GM23338 (cell line): ENCODE results near the gene ZNF474. TPM values are rescaled to one million over a fixed set of nuclear protein-coding genes. Genes with fewer than 3 reads are reported as not detected.

Experiments
- ATAC-seq: fragments of 200-7000 bp; cut with Tn5 transposase; 3 replicates; pipeline ENCODE4 v1.9.1; 2020
- DNase-seq: peaks from one replicate; pipeline ENCODE4 v3.0.0-alpha.2; 2015; ENCODE audit warnings: low spot score
- H2AFZ ChIP-seq: fragments of 200-600 bp; sonication (generic); 2 replicates; pipeline ENCODE4 v1.8.0; 2016; ENCODE audit warnings: antibody characterized with exemption, mild to moderate bottlenecking, moderate library complexity
- H3F3A ChIP-seq: fragments of 200-600 bp; sonication (generic); replicated peaks from 2 replicates; pipeline ENCODE4 v1.8.0; 2017; ENCODE audit warnings: antibody characterized with exemption, mixed run types, low read depth
- H3K27ac ChIP-seq: fragments of 200-600 bp; sonication (generic); 2 replicates; pipeline ENCODE4 v1.6.1; 2016; ENCODE audit warnings: low read depth
- H3K27me3 ChIP-seq: fragments of 200-600 bp; sonication (generic); 2 replicates; pipeline ENCODE4 v1.8.0; 2016; ENCODE audit warnings: mild to moderate bottlenecking, mixed run types, moderate library complexity; ENCODE audit not compliant: insufficient read depth
- H3K36me3 ChIP-seq: fragments of 200-600 bp; sonication (generic); 2 replicates; pipeline ENCODE4 v1.8.0; 2016; ENCODE audit warnings: mild to moderate bottlenecking; ENCODE audit not compliant: insufficient read depth
- H3K4me1 ChIP-seq: fragments of 200-600 bp; sonication (generic); 2 replicates; pipeline ENCODE4 v1.8.0; 2016; ENCODE audit warnings: mild to moderate bottlenecking, moderate library complexity; ENCODE audit not compliant: insufficient read depth
- H3K4me2 ChIP-seq: fragments of 200-600 bp; sonication (generic); 2 replicates; pipeline ENCODE4 v1.7.1; 2017; ENCODE audit warnings: mixed run types
- H3K4me3 ChIP-seq: fragments of 200-600 bp; sonication (generic); 2 replicates; pipeline ENCODE4 v1.6.1; 2016; ENCODE audit warnings: mixed run types
- H3K79me2 ChIP-seq: fragments of 200-600 bp; sonication (generic); replicated peaks from 2 replicates; pipeline ENCODE4 v1.8.0; 2017; ENCODE audit warnings: mild to moderate bottlenecking; ENCODE audit not compliant: insufficient read depth
- H3K9me2 ChIP-seq: fragments of 200-600 bp; sonication (generic); 2 replicates; pipeline ENCODE4 v1.8.0; 2017; ENCODE audit not compliant: insufficient read depth
- H4K20me1 ChIP-seq: fragments of 200-600 bp; sonication (generic); replicated peaks from 2 replicates; pipeline ENCODE4 v1.8.0; 2017; ENCODE audit warnings: mild to moderate bottlenecking; ENCODE audit not compliant: insufficient read depth
- H3K27ac Mint-ChIP-seq: 2 replicates; pipeline ENCODE4 v1.8.0; 2020; ENCODE audit warnings: inconsistent platforms, mild to moderate bottlenecking, moderate library complexity, mixed read lengths
- H3K27me3 Mint-ChIP-seq: 3 replicates; pipeline ENCODE4 v1.8.0; 2022; ENCODE audit warnings: low read depth, mild to moderate bottlenecking, moderate library complexity, mixed read lengths, inconsistent platforms; ENCODE audit not compliant: insufficient read depth, poor library complexity
- H3K36me3 Mint-ChIP-seq: 3 replicates; pipeline ENCODE4 v1.8.0; 2021; ENCODE audit warnings: low read depth, mild to moderate bottlenecking, inconsistent platforms, moderate library complexity, mixed read lengths
- H3K4me1 Mint-ChIP-seq: 3 replicates; pipeline ENCODE4 v1.8.0; 2020; ENCODE audit warnings: mild to moderate bottlenecking, inconsistent platforms, mixed read lengths
- H3K4me3 Mint-ChIP-seq: 3 replicates; pipeline ENCODE4 v1.8.0; 2021; ENCODE audit warnings: moderate library complexity, mild to moderate bottlenecking, inconsistent platforms, mixed read lengths
- H3K9me3 Mint-ChIP-seq: 3 replicates; pipeline ENCODE4 v1.8.0; 2020; ENCODE audit warnings: moderate library complexity, mild to moderate bottlenecking, inconsistent platforms, mixed read lengths
- CREB1 ChIP-seq: fragments of 250-450 bp; sonication (Bioruptor Pico); IDR thresholded peaks from 2 replicates; pipeline ENCODE4 v1.5.0; 2020; ENCODE audit warnings: low read depth, mild to moderate bottlenecking, moderate library complexity
- NANOG ChIP-seq: IDR thresholded peaks from 2 replicates; pipeline ENCODE4 v1.6.1; 2016; ENCODE audit warnings: antibody characterized with exemption, borderline replicate concordance
- POLR2AphosphoS5 ChIP-seq: IDR thresholded peaks from 2 replicates; pipeline ENCODE4 v1.6.1; 2016; ENCODE audit warnings: antibody characterized with exemption, low read depth
- ZNF114 ChIP-seq: fragments of 250-450 bp; sonication (Bioruptor Pico); IDR thresholded peaks from 2 replicates; pipeline ENCODE4 v1.5.0; 2020; ENCODE audit warnings: mild to moderate bottlenecking, moderate library complexity
- ZNF331 ChIP-seq: fragments of 250-450 bp; sonication (Bioruptor Pico); IDR thresholded peaks from 2 replicates; pipeline ENCODE4 v1.5.0; 2020; ENCODE audit warnings: low read depth, mild to moderate bottlenecking, moderate library complexity
- polyA plus RNA-seq: library from polyadenylated mRNA; unstranded; fragments of >200 nt; fragmentation: Nextera tagmentation; extraction: Ambion mirVana; gene quantifications from 2 replicates; pipeline ENCODE4 v1.2.1, GENCODE V29; 2016
- total RNA-seq: library from RNA; depleted of rRNA; stranded (reverse); fragments of >200 nt; shearing (Covaris generic); gene quantifications from 2 replicates; pipeline ENCODE4 v1.2.3, GENCODE V29; 2014
- TF ChIP-seq, protein P1 (sequence below): IDR thresholded peaks from one replicate; pipeline ENCODE4 v1.6.1; 2018; ENCODE audit warnings: antibody characterized with exemption; ENCODE audit not compliant: unreplicated experiment
- TF ChIP-seq, protein P2 (sequence below): IDR thresholded peaks from 2 replicates; pipeline ENCODE4 v1.6.1; 2016; ENCODE audit warnings: antibody characterized with exemption
- TF ChIP-seq, protein P3 (sequence below), 2 experiments: fragments of 200-600 bp in 1 of 2; sonication (generic) in 1 of 2; conservative IDR thresholded peaks; 2 replicates each; pipeline versions ENCODE4 v1.5.1 to v1.6.1; 2016 to 2017; ENCODE audit warnings: antibody characterized with exemption in 2 of 2, low read depth in 2 of 2, mild to moderate bottlenecking in 2 of 2, moderate library complexity in 1 of 2

The ZNF474 gene
- total and polyA plus RNA-seq, 2 experiments from 2014 or later: 0.59 TPM; not detected in 1

DNA sequence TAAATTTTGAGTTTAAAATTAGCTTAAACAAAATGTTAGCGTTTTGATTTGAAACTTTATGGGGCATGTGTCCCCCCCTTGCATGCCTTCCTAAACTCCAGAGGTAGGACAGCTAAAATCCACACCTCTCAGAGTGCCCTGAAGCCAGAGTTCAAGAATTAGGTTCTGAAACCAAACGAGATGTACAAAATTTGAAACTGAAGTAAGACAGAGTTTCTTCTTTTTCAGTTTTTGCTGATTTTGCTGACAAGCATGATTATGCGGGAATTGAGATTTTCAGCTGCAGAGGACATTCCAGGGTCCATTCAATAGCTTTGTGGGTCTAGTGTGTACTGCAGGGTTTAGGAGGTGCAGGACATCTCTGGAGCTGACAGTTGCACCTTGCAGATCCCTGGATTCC is 34.2 kb upstream of the ZNF474 start:
- Mint-ChIP-seq H3K9me3 (no peaks in the 10 kb centered on the region), H3K4me1 (peaks cover 13% of the 10 kb centered on the region), H3K27me3 (no peaks in the 10 kb centered on the region), H3K4me3 (no peak overlapping the region), H3K27ac (no peak overlapping the region), H3K36me3 (no peaks in the 10 kb centered on the region)
- DNase-seq: no peak
- no peak overlapping the region; the same call in 1 of the 2 replicates for H2AFZ ChIP-seq
- H3K4me1 ChIP-seq: peaks cover 8% of the 10 kb centered on the region
- H3K4me2 ChIP-seq: no peak overlapping the region
- no peaks in the 10 kb centered on the region for H3F3A ChIP-seq
- H3K27ac ChIP-seq: no peak overlapping the region
- no peaks in the 10 kb centered on the region for H3K36me3 ChIP-seq
- no peaks in the 10 kb centered on the region for H3K27me3 ChIP-seq
- ATAC-seq: no peak
- TF ChIP-seq ZNF114 (CRISPR knock-in tag) (no peak), NANOG (no peak)
- TF ChIP-seq, protein P1, sequence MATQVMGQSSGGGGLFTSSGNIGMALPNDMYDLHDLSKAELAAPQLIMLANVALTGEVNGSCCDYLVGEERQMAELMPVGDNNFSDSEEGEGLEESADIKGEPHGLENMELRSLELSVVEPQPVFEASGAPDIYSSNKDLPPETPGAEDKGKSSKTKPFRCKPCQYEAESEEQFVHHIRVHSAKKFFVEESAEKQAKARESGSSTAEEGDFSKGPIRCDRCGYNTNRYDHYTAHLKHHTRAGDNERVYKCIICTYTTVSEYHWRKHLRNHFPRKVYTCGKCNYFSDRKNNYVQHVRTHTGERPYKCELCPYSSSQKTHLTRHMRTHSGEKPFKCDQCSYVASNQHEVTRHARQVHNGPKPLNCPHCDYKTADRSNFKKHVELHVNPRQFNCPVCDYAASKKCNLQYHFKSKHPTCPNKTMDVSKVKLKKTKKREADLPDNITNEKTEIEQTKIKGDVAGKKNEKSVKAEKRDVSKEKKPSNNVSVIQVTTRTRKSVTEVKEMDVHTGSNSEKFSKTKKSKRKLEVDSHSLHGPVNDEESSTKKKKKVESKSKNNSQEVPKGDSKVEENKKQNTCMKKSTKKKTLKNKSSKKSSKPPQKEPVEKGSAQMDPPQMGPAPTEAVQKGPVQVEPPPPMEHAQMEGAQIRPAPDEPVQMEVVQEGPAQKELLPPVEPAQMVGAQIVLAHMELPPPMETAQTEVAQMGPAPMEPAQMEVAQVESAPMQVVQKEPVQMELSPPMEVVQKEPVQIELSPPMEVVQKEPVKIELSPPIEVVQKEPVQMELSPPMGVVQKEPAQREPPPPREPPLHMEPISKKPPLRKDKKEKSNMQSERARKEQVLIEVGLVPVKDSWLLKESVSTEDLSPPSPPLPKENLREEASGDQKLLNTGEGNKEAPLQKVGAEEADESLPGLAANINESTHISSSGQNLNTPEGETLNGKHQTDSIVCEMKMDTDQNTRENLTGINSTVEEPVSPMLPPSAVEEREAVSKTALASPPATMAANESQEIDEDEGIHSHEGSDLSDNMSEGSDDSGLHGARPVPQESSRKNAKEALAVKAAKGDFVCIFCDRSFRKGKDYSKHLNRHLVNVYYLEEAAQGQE: no peak
- H3K4me3 ChIP-seq: no peak overlapping the region
- no peaks in the 10 kb centered on the region for H3K79me2 ChIP-seq
- H4K20me1 ChIP-seq: no peaks in the 10 kb centered on the region
- no peaks in the 10 kb centered on the region for H3K9me2 ChIP-seq

DNA sequence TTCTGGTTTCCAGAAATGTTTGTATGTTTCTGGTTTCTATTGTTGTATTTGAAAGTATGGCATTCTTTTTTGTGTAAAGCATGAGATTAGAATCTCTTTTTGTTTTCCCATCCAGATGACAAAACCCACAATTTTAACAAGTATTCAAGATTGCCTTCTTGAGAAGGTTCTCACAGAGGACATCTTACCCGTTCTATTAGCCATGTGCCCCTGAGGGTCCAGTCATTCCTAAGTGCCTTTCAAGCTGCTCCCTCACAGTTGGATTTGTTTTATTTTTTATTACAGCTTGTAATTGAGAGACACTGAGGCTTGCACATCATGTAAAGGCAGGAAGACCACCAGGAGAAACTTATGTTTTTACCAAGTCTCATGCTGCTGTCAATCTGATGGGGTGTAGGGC is 32.0 kb upstream of the ZNF474 start:
- H2AFZ ChIP-seq: no peak overlapping the region
- no peak overlapping the region for H3K27ac Mint-ChIP-seq
- peaks cover 16% of the 10 kb centered on the region for H3K4me1 Mint-ChIP-seq
- H3K9me3 Mint-ChIP-seq: no peaks in the 10 kb centered on the region
- no peaks in the 10 kb centered on the region for H3K36me3 Mint-ChIP-seq
- H3K27me3 Mint-ChIP-seq: no peaks in the 10 kb centered on the region
- no peaks in the 10 kb centered on the region for H3K27me3 ChIP-seq
- no peaks in the 10 kb centered on the region for H4K20me1 ChIP-seq
- DNase-seq (no peak), ATAC-seq (no peak)
- no peak overlapping the region for H3K27ac ChIP-seq
- H3K36me3 ChIP-seq: no peaks in the 10 kb centered on the region
- no peaks in the 10 kb centered on the region for H3K79me2 ChIP-seq
- no peak overlapping the region for H3K4me3 ChIP-seq
- no peak overlapping the region for H3K4me2 ChIP-seq
- H3K4me1 ChIP-seq: peaks cover 20% of the 10 kb centered on the region
- no peaks in the 10 kb centered on the region for H3K9me2 ChIP-seq
- H3K4me3 Mint-ChIP-seq: no peak overlapping the region
- H3F3A ChIP-seq: no peaks in the 10 kb centered on the region
- TF ChIP-seq, protein P1: no peak
- TF ChIP-seq ZNF331 (no peak), NANOG (no peak), CREB1 (CRISPR knock-in tag) (no peak), POLR2AphosphoS5 (no peak)
- TF ChIP-seq, protein P2, sequence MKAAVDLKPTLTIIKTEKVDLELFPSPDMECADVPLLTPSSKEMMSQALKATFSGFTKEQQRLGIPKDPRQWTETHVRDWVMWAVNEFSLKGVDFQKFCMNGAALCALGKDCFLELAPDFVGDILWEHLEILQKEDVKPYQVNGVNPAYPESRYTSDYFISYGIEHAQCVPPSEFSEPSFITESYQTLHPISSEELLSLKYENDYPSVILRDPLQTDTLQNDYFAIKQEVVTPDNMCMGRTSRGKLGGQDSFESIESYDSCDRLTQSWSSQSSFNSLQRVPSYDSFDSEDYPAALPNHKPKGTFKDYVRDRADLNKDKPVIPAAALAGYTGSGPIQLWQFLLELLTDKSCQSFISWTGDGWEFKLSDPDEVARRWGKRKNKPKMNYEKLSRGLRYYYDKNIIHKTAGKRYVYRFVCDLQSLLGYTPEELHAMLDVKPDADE: no peak
- TF ChIP-seq, protein P3, sequence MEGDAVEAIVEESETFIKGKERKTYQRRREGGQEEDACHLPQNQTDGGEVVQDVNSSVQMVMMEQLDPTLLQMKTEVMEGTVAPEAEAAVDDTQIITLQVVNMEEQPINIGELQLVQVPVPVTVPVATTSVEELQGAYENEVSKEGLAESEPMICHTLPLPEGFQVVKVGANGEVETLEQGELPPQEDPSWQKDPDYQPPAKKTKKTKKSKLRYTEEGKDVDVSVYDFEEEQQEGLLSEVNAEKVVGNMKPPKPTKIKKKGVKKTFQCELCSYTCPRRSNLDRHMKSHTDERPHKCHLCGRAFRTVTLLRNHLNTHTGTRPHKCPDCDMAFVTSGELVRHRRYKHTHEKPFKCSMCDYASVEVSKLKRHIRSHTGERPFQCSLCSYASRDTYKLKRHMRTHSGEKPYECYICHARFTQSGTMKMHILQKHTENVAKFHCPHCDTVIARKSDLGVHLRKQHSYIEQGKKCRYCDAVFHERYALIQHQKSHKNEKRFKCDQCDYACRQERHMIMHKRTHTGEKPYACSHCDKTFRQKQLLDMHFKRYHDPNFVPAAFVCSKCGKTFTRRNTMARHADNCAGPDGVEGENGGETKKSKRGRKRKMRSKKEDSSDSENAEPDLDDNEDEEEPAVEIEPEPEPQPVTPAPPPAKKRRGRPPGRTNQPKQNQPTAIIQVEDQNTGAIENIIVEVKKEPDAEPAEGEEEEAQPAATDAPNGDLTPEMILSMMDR (conservative IDR thresholded peaks at IDR 0.05; ENCODE audit: low read depth in 2 of 2): no peak
